Esophagus squamous epithelium (tissue), 4 donors: ENCODE measurements around the gene NECAB2.

ENCODE experiments used
- POLR2A ChIP-seq, 4 donors: fragments of 450-650 bp; IDR thresholded peaks; one replicate each; pipeline ENCODE4 v1.6.1; 2017; ENCODE audit warnings: antibody characterized with exemption in 4 of 4, mild to moderate bottlenecking in 4 of 4, moderate library complexity in 3 of 4
- TF ChIP-seq, protein P1 (sequence below), 6 experiments: fragments of 450-650 bp in 4 of 6; fragments of 200-600 bp in 2 of 6; sonication (generic) in 2 of 6; IDR thresholded peaks; one replicate each; pipeline ENCODE4 v1.5.1; 2016 to 2019; ENCODE audit warnings: antibody characterized with exemption in 6 of 6, mild to moderate bottlenecking in 4 of 6, moderate library complexity in 4 of 6

DNA sequence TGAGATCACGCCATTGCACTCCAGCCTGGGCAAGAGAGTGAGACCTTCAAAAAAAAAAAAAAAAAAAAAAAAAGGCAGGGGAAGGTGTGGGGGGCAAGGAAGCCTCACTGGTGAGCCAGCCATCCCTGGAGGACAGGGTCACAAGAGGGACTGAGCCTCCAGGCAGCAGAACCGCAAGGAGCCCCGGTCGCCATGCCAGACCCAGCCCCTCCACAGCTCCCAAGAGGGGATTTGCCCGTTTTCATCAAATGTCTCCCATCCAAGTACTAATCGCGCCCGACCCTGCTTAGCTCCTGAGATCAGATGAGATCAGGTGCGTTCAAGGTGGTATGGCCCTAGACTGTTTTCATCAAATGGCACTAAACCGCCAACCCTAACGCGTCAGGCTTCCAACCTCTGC, 71.7 kb downstream of the NECAB2 start:
- TF ChIP-seq, protein P1, sequence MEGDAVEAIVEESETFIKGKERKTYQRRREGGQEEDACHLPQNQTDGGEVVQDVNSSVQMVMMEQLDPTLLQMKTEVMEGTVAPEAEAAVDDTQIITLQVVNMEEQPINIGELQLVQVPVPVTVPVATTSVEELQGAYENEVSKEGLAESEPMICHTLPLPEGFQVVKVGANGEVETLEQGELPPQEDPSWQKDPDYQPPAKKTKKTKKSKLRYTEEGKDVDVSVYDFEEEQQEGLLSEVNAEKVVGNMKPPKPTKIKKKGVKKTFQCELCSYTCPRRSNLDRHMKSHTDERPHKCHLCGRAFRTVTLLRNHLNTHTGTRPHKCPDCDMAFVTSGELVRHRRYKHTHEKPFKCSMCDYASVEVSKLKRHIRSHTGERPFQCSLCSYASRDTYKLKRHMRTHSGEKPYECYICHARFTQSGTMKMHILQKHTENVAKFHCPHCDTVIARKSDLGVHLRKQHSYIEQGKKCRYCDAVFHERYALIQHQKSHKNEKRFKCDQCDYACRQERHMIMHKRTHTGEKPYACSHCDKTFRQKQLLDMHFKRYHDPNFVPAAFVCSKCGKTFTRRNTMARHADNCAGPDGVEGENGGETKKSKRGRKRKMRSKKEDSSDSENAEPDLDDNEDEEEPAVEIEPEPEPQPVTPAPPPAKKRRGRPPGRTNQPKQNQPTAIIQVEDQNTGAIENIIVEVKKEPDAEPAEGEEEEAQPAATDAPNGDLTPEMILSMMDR (IDR thresholded peaks at IDR 0.05): no peak
- TF ChIP-seq POLR2A (IDR thresholded peaks at IDR 0.05): no peak
